Activated T-helper 17 cell treated with anti-CD3 and anti-CD28 coated beads, Interleukin-2, amount 50 U/mL, for 72 hours (primary cell): Measurements from ENCODE around the gene C1orf198. TPM values are rescaled to one million over a fixed set of nuclear protein-coding genes. Genes with fewer than 3 reads are reported as not detected.

Source experiments
- ATAC-seq: fragments of 150-1000 bp; cut with Tn5 transposase; replicated peaks from 2 replicates; pipeline ENCODE4 v1.10.0; 2021; ENCODE audit warnings: mild to moderate bottlenecking, moderate library complexity
- H3K27ac Mint-ChIP-seq: one replicate; pipeline ENCODE4 v1.8.0; 2022; ENCODE audit warnings: mixed read lengths
- H3K27me3 Mint-ChIP-seq: one replicate; pipeline ENCODE4 v1.8.0; 2022; ENCODE audit warnings: mixed read lengths
- H3K36me3 Mint-ChIP-seq: one replicate; pipeline ENCODE4 v1.8.0; 2022; ENCODE audit warnings: low read depth, mild to moderate bottlenecking, mixed read lengths
- H3K4me1 Mint-ChIP-seq: one replicate; pipeline ENCODE4 v1.8.0; 2022; ENCODE audit warnings: mixed read lengths
- H3K4me3 Mint-ChIP-seq: one replicate; pipeline ENCODE4 v1.8.0; 2022; ENCODE audit warnings: mild to moderate bottlenecking, mixed read lengths
- H3K9me3 Mint-ChIP-seq: one replicate; pipeline ENCODE4 v1.8.0; 2022; ENCODE audit warnings: mixed read lengths
- total RNA-seq, 2 donors: library from RNA; stranded (reverse); gene quantifications; one replicate each; pipeline ENCODE4 v1.2.3, GENCODE V29; 2022

Gene C1orf198
- total RNA-seq, 2 donors from 2014 or later = 4.1 to 7.9 TPM

- ATAC-seq = no peak
- Mint-ChIP-seq H3K9me3 (peaks cover 3% of the 10 kb centered on the region), H3K4me3 (no peak overlapping the region), H3K27me3 (peaks cover 6% of the 10 kb centered on the region), H3K36me3 (no peaks in the 10 kb centered on the region), H3K27ac (no peak overlapping the region), H3K4me1 (no peaks in the 10 kb centered on the region)
Measured at GRCh38 chr1:230808281-230808872, 59.9 kb downstream of the C1orf198 start.

- H3K27me3 Mint-ChIP-seq = peaks cover 6% of the 10 kb centered on the region
- no peak overlapping the region for H3K4me3 Mint-ChIP-seq
- no peaks in the 10 kb centered on the region for H3K9me3 Mint-ChIP-seq
- H3K27ac Mint-ChIP-seq = no peak overlapping the region
- no peaks in the 10 kb centered on the region for H3K36me3 Mint-ChIP-seq
- no peak for ATAC-seq
- no peaks in the 10 kb centered on the region for H3K4me1 Mint-ChIP-seq
Measured at GRCh38 chr1:230807561-230808280, 60.6 kb downstream of the C1orf198 start.

- no peak for ATAC-seq
- peaks cover 6% of the 10 kb centered on the region for H3K27me3 Mint-ChIP-seq
- H3K27ac Mint-ChIP-seq = no peak overlapping the region
- no peaks in the 10 kb centered on the region for H3K36me3 Mint-ChIP-seq
- no peak overlapping the region for H3K4me3 Mint-ChIP-seq
- no peaks in the 10 kb centered on the region for H3K9me3 Mint-ChIP-seq
- H3K4me1 Mint-ChIP-seq = no peaks in the 10 kb centered on the region
Measured at GRCh38 chr1:230807029-230807428, 61.3 kb downstream of the C1orf198 start.

- no peak overlapping the region for H3K27ac Mint-ChIP-seq
- H3K27me3 Mint-ChIP-seq = peaks cover 9% of the 10 kb centered on the region
Measured at GRCh38 chr1:230806552-230806951, 61.8 kb downstream of the C1orf198 start.

GRCh38 chr1:230804396-230804795 is 63.9 kb downstream of the C1orf198 start:
- H3K4me3 Mint-ChIP-seq = no peak overlapping the region
- no peak for ATAC-seq
- peaks cover 9% of the 10 kb centered on the region for H3K27me3 Mint-ChIP-seq
- H3K4me1 Mint-ChIP-seq = no peaks in the 10 kb centered on the region
- no peaks in the 10 kb centered on the region for H3K9me3 Mint-ChIP-seq
- H3K36me3 Mint-ChIP-seq = no peaks in the 10 kb centered on the region
- no peak overlapping the region for H3K27ac Mint-ChIP-seq

More at GRCh38 chr1:230806552-230806951, 61.8 kb downstream of the C1orf198 start:
- H3K36me3 Mint-ChIP-seq = no peaks in the 10 kb centered on the region
- ATAC-seq = no peak
- no peaks in the 10 kb centered on the region for H3K4me1 Mint-ChIP-seq
- no peak overlapping the region for H3K4me3 Mint-ChIP-seq
- no peaks in the 10 kb centered on the region for H3K9me3 Mint-ChIP-seq

GRCh38 chr1:230800891-230801840 is 67.2 kb downstream of the C1orf198 start:
- Mint-ChIP-seq H3K27me3 (peaks cover 20% of the 10 kb centered on the region), H3K4me3 (no peak overlapping the region), H3K27ac (no peak overlapping the region), H3K9me3 (no peaks in the 10 kb centered on the region), H3K4me1 (no peaks in the 10 kb centered on the region), H3K36me3 (no peaks in the 10 kb centered on the region)
- no peak for ATAC-seq

- Mint-ChIP-seq H3K36me3 (no peaks in the 10 kb centered on the region), H3K4me3 (no peak overlapping the region), H3K4me1 (no peaks in the 10 kb centered on the region), H3K9me3 (no peaks in the 10 kb centered on the region), H3K27ac (no peak overlapping the region), H3K27me3 (peaks cover 15% of the 10 kb centered on the region)
- ATAC-seq = no peak
Measured at GRCh38 chr1:230798491-230798890, 69.8 kb downstream of the C1orf198 start.

- peaks cover 15% of the 10 kb centered on the region for H3K27me3 Mint-ChIP-seq
- no peaks in the 10 kb centered on the region for H3K4me1 Mint-ChIP-seq
- no peaks in the 10 kb centered on the region for H3K9me3 Mint-ChIP-seq
- H3K36me3 Mint-ChIP-seq = no peaks in the 10 kb centered on the region
- no peak for ATAC-seq
- H3K27ac Mint-ChIP-seq = no peak overlapping the region
- H3K4me3 Mint-ChIP-seq = no peak overlapping the region
Measured at GRCh38 chr1:230797942-230798365, 70.4 kb downstream of the C1orf198 start.

- Mint-ChIP-seq H3K27me3 (peaks cover 15% of the 10 kb centered on the region), H3K36me3 (no peaks in the 10 kb centered on the region), H3K9me3 (no peaks in the 10 kb centered on the region), H3K4me1 (no peaks in the 10 kb centered on the region), H3K4me3 (no peak overlapping the region), H3K27ac (no peak overlapping the region)
- ATAC-seq = no peak
Measured at GRCh38 chr1:230797376-230797920, 70.9 kb downstream of the C1orf198 start.

GRCh38 chr1:230796626-230797025 is 71.7 kb downstream of the C1orf198 start:
- H3K4me1 Mint-ChIP-seq = no peaks in the 10 kb centered on the region
- no peaks in the 10 kb centered on the region for H3K36me3 Mint-ChIP-seq
- H3K27me3 Mint-ChIP-seq = peaks cover 13% of the 10 kb centered on the region
- no peaks in the 10 kb centered on the region for H3K9me3 Mint-ChIP-seq
- no peak for ATAC-seq
- H3K27ac Mint-ChIP-seq = no peak overlapping the region
- no peak overlapping the region for H3K4me3 Mint-ChIP-seq

GRCh38 chr1:230794871-230795605 is 73.3 kb downstream of the C1orf198 start:
- H3K27me3 Mint-ChIP-seq = peaks cover 11% of the 10 kb centered on the region
- no peak overlapping the region for H3K4me3 Mint-ChIP-seq
- no peaks in the 10 kb centered on the region for H3K36me3 Mint-ChIP-seq
- H3K9me3 Mint-ChIP-seq = no peaks in the 10 kb centered on the region
- H3K4me1 Mint-ChIP-seq = no peaks in the 10 kb centered on the region
- ATAC-seq = no peak
- H3K27ac Mint-ChIP-seq = no peak overlapping the region

- H3K36me3 Mint-ChIP-seq = no peaks in the 10 kb centered on the region
- H3K4me1 Mint-ChIP-seq = no peaks in the 10 kb centered on the region
- H3K4me3 Mint-ChIP-seq = no peak overlapping the region
- H3K9me3 Mint-ChIP-seq = no peaks in the 10 kb centered on the region
- no peak for ATAC-seq
- H3K27ac Mint-ChIP-seq = no peak overlapping the region
- peaks cover 11% of the 10 kb centered on the region for H3K27me3 Mint-ChIP-seq
Measured at GRCh38 chr1:230794431-230794830, 73.9 kb downstream of the C1orf198 start.

GRCh38 chr1:230793463-230793745 is 74.9 kb downstream of the C1orf198 start:
- no peaks in the 10 kb centered on the region for H3K4me1 Mint-ChIP-seq
- no peaks in the 10 kb centered on the region for H3K9me3 Mint-ChIP-seq
- peaks cover 9% of the 10 kb centered on the region for H3K27me3 Mint-ChIP-seq
- no peak for ATAC-seq
- no peaks in the 10 kb centered on the region for H3K36me3 Mint-ChIP-seq
- no peak overlapping the region for H3K27ac Mint-ChIP-seq
- no peak overlapping the region for H3K4me3 Mint-ChIP-seq
